Activated T-cell treated with anti-CD3 and anti-CD28 coated beads, Interleukin-2, amount 50 U/mL, for 4 hours (primary cell): ENCODE measurements around the gene CAND2. TPM values are rescaled to one million over a fixed set of nuclear protein-coding genes. Genes with fewer than 3 reads are reported as not detected.

Experiments
- ATAC-seq, 2 donors: fragments of 200-7000 bp; cut with Tn5 transposase; one replicate each; pipeline ENCODE4 v1.10.0; 2021
- DNase-seq: peaks from one replicate; pipeline ENCODE4 v3.0.0-alpha.2; 2020
- H3K27me3 Mint-ChIP-seq: one replicate; pipeline ENCODE4 v1.8.0; 2021; ENCODE audit warnings: low read depth, mixed read lengths
- H3K36me3 Mint-ChIP-seq: one replicate; pipeline ENCODE4 v1.8.0; 2022; ENCODE audit warnings: mixed read lengths; ENCODE audit not compliant: insufficient read depth
- H3K4me1 Mint-ChIP-seq: one replicate; pipeline ENCODE4 v1.8.0; 2021; ENCODE audit warnings: low read depth, mixed read lengths
- H3K4me3 Mint-ChIP-seq: one replicate; pipeline ENCODE4 v1.8.0; 2021; ENCODE audit warnings: mild to moderate bottlenecking, moderate library complexity, mixed read lengths
- H3K9me3 Mint-ChIP-seq: one replicate; pipeline ENCODE4 v1.8.0; 2021; ENCODE audit warnings: mixed read lengths
- total RNA-seq, 3 donors: library from RNA; stranded (reverse); gene quantifications; one replicate each; pipeline ENCODE4 v1.2.1, GENCODE V29; 2021

Gene CAND2
- total RNA-seq, result 1 to 10 TPM; 1.0 to 1.9 (median 1.4) TPM

DNA sequence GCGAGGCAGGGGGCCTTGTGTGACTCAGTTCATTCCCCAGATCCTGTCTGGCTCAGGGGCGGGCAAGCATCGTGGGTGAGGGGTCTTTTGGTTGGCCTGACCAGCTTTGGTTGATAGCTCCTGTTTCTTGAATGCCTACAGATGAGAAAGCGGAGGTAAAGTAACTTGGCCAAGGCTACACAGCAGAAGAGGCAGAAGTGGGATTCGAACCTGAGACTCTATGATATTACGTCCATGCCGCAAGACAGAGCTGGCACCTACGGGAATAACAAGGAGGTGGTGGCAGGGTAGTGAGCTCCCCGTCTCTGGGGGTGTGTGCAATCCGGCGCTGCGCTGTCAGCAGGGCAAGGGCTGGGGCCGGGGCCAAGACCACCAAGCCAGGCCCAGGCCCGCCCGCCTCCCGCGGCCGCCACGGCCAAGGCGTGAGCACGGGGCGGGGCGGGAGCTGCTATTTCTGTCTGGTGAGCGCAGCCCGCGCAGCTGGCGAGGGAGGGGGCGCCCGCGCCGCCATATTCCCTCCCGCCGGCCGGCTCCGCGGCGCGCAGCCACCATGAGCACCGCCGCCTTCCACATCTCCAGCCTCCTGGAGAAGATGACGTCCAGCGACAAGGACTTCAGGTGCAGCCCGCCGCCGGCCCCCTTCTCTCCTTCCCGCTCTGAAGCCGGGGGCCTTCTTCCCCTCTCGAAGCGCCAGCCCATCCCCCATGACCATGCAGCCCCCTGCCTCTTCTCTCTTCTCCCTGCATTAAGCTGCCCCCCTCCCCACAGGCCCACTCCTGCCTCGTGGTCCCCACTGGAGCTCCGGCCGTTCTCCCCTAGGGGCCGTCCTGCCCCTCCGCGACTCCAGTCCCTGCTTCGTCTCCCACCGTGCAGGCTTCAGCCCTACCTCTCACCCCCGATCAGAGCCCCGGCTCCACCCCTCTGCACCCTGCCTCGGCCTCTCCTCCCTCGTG lies at the start of gene CAND2:
Gene CAND2 (plus strand): TSS at position 510 of the 953 bp plus-strand sequence. CDS start 41 bp downstream, at position 551.
- peak within 1 kb of the TSS; percentile 83 for H3K4me3 Mint-ChIP-seq
- H3K9me3 Mint-ChIP-seq, result no peaks in the 10 kb centered on the region
- H3K4me1 Mint-ChIP-seq, result peaks cover 13% of the 10 kb centered on the region
- no peaks in the 10 kb centered on the region for H3K36me3 Mint-ChIP-seq
- peaks cover 8% of the 10 kb centered on the region for H3K27me3 Mint-ChIP-seq
- DNase-seq, result peak; percentile 25
- peak; percentile 89 to 90 for ATAC-seq

- H3K9me3 Mint-ChIP-seq, result no peaks in the 10 kb centered on the region
- H3K27me3 Mint-ChIP-seq, result peaks cover 2% of the 10 kb centered on the region
- no peak overlapping the region for H3K4me3 Mint-ChIP-seq
- H3K4me1 Mint-ChIP-seq, result peaks cover 4% of the 10 kb centered on the region
- ATAC-seq (no peak), DNase-seq (no peak)
- no peaks in the 10 kb centered on the region for H3K36me3 Mint-ChIP-seq
Measured at GRCh38 chr3:12748477-12748876, 48.0 kb upstream of the CAND2 start.

DNA sequence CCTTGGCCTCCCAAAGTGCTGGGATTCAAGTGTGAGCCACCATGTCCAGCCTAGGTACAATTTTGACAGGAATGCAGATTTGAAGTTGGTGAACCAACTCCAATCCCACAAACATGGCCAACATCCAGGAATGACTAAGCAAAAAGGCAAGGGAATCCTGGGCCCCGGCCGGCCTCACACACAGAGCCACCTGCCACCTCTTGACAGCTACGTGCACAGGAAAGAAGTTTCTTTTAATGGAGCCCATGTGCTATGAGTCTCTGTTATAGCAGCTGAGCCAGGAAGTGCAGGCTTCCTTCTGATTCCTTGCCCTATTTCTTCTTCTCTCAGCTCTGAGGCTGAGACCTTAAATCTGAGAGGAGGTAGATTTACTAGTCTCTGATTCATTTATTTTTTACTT lies 46.3 kb upstream of the CAND2 start:
- H3K9me3 Mint-ChIP-seq, result no peaks in the 10 kb centered on the region
- no peaks in the 10 kb centered on the region for H3K36me3 Mint-ChIP-seq
- no peak overlapping the region for H3K4me3 Mint-ChIP-seq
- peaks cover 2% of the 10 kb centered on the region for H3K27me3 Mint-ChIP-seq
- H3K4me1 Mint-ChIP-seq, result peaks cover 4% of the 10 kb centered on the region
- DNase-seq, result no peak
- ATAC-seq, result no peak

- Mint-ChIP-seq H3K27me3 (peaks cover 3% of the 10 kb centered on the region), H3K36me3 (no peaks in the 10 kb centered on the region), H3K4me1 (peaks cover 6% of the 10 kb centered on the region), H3K4me3 (no peak overlapping the region), H3K9me3 (no peaks in the 10 kb centered on the region)
- peak; percentile 62 to 87 for ATAC-seq
- peak; percentile 13 for DNase-seq
Measured at GRCh38 chr3:12750658-12751071, 45.8 kb upstream of the CAND2 start.

DNA sequence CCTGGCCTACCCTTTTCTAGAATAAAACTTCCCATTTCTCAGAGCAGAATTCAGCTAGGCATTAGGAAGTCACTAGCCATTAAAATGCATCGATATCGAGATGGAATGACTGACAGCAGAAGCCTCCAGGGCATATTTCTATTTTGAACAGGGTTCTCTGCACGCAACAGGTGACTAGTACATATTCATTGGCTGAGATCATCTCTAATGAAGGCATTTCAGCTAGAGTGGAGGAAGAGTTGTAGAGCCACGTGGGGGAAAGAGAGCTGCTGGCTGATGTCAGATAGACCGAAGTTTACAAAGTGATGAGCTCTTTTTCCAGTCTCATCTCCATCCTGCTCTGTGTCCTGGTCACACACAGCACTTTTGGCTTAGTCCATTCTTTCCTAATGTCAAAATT lies 44.9 kb upstream of the CAND2 start:
- no peaks in the 10 kb centered on the region for H3K36me3 Mint-ChIP-seq
- H3K4me3 Mint-ChIP-seq, result no peak overlapping the region
- ATAC-seq (no peak), DNase-seq (no peak)
- no peaks in the 10 kb centered on the region for H3K9me3 Mint-ChIP-seq
- H3K27me3 Mint-ChIP-seq, result peaks cover 7% of the 10 kb centered on the region
- H3K4me1 Mint-ChIP-seq, result peaks cover 7% of the 10 kb centered on the region

DNA sequence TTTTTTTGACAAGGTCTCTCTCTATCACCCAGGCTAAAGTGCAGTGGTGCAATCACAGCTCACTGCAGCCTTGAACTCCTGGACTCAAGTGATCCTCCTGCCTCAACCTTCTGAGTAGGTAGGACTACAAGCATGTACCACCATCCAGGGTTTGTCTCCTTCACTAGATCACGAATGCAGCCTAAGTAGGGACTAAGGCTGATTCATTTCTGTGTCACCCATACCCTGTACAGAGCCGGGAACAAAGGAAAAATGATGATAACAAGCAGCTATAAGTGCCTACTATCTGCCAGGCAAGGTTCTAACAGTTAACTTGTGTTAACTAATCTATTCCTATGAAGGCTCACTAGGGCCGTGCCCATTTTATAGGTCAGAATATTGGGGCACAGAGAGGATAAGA lies 44.4 kb upstream of the CAND2 start:
- no peak for ATAC-seq
- H3K4me1 Mint-ChIP-seq, result peaks cover 7% of the 10 kb centered on the region
- H3K9me3 Mint-ChIP-seq, result no peaks in the 10 kb centered on the region
- H3K4me3 Mint-ChIP-seq, result no peak overlapping the region
- no peaks in the 10 kb centered on the region for H3K36me3 Mint-ChIP-seq
- no peak for DNase-seq
- H3K27me3 Mint-ChIP-seq, result peaks cover 7% of the 10 kb centered on the region

DNA sequence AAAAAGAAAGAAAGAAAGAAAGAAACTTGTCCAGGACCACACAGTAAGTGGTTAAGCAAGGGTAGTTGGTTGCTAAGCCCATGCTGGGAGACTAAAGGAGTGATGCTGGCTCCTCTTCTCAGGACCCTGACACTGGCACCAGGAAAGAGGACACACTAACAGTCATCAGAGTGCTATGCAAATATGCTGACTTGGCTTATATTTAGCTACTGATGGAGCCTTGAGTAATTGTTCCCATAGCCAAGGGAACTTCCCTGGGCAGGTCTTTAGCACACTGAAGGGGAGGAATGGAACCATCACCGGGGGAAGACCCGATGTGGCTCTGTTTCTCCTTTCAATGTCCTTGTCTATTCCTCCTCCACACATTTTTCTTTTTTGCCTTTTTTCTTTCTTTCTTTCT lies 43.7 kb upstream of the CAND2 start:
- DNase-seq, result no peak
- peak in 1 of 2 donors; percentile 33 for ATAC-seq

GRCh38 chr3:12753275-12754028 lies 43.0 kb upstream of the CAND2 start:
- DNase-seq, result no peak
- Mint-ChIP-seq H3K36me3 (no peaks in the 10 kb centered on the region), H3K4me1 (peaks cover 7% of the 10 kb centered on the region), H3K4me3 (no peak overlapping the region), H3K9me3 (no peaks in the 10 kb centered on the region), H3K27me3 (peaks cover 4% of the 10 kb centered on the region)
- no peak for ATAC-seq

More for the DNA sequence above, 43.7 kb upstream of the CAND2 start:
- Mint-ChIP-seq H3K36me3 (no peaks in the 10 kb centered on the region), H3K4me1 (peaks cover 7% of the 10 kb centered on the region), H3K9me3 (no peaks in the 10 kb centered on the region), H3K4me3 (no peak overlapping the region), H3K27me3 (peaks cover 7% of the 10 kb centered on the region)

GRCh38 chr3:12754313-12754712 lies 42.2 kb upstream of the CAND2 start:
- peaks cover 7% of the 10 kb centered on the region for H3K4me1 Mint-ChIP-seq
- no peak overlapping the region for H3K4me3 Mint-ChIP-seq
- ATAC-seq, result no peak
- H3K27me3 Mint-ChIP-seq, result peaks cover 4% of the 10 kb centered on the region
- H3K36me3 Mint-ChIP-seq, result no peaks in the 10 kb centered on the region
- H3K9me3 Mint-ChIP-seq, result no peaks in the 10 kb centered on the region
- no peak for DNase-seq

DNA sequence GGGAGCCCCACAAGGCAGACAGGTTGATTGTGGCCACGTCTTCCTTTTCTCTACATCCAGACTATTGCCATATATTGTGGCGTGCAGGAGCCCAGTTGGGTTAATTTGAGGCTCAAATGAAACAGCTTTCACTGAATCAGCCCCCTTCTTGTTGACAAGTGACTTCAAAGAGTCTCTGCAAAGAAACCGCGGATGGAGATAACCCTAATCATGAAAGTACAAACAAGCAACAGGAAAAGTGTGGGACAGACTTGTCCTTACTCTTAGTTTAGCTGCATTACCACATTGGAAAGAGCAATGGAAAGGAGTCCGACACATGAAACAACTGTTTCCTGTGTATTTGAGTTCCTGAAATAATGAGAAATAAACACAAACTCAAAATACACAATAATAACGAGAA lies 40.7 kb upstream of the CAND2 start:
- Mint-ChIP-seq H3K9me3 (no peaks in the 10 kb centered on the region), H3K4me3 (no peak overlapping the region), H3K27me3 (peaks cover 4% of the 10 kb centered on the region), H3K36me3 (no peaks in the 10 kb centered on the region), H3K4me1 (peaks cover 6% of the 10 kb centered on the region)
- ATAC-seq, result no peak
- no peak for DNase-seq

GRCh38 chr3:12756175-12756574 lies 40.3 kb upstream of the CAND2 start:
- peaks cover 6% of the 10 kb centered on the region for H3K27me3 Mint-ChIP-seq
- DNase-seq (no peak), ATAC-seq (no peak)
- no peaks in the 10 kb centered on the region for H3K9me3 Mint-ChIP-seq
- H3K4me3 Mint-ChIP-seq, result no peak overlapping the region
- peaks cover 4% of the 10 kb centered on the region for H3K4me1 Mint-ChIP-seq
- H3K36me3 Mint-ChIP-seq, result no peaks in the 10 kb centered on the region

DNA sequence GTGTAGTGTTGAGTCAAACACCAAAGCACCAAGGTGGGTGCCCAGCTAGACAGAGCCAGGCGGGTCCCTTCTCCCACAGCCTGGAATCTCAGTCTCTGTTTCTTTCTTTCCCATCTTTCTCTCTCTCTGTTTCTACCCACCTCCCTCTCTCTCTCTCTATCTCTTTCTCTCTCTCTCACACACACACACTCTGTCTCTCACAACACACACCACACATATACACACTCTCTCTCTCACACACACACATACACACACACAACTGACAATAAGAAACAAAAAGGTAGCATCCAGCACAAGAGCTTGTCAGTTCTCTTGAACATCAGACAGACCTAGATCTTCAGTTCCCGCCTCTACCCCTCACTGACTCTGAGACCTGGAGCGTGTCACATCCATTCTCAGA lies 39.8 kb upstream of the CAND2 start:
- peaks cover 4% of the 10 kb centered on the region for H3K4me1 Mint-ChIP-seq
- no peak for DNase-seq

GRCh38 chr3:12758025-12758781 lies 38.3 kb upstream of the CAND2 start:
- ATAC-seq (no peak), DNase-seq (no peak)
- Mint-ChIP-seq H3K9me3 (no peaks in the 10 kb centered on the region), H3K4me3 (no peak overlapping the region), H3K4me1 (peaks cover 4% of the 10 kb centered on the region), H3K27me3 (peaks cover 11% of the 10 kb centered on the region), H3K36me3 (no peaks in the 10 kb centered on the region)

More for the DNA sequence above, 39.8 kb upstream of the CAND2 start:
- ATAC-seq, result no peak
- H3K9me3 Mint-ChIP-seq, result no peaks in the 10 kb centered on the region
- no peaks in the 10 kb centered on the region for H3K36me3 Mint-ChIP-seq
- peaks cover 9% of the 10 kb centered on the region for H3K27me3 Mint-ChIP-seq
- no peak overlapping the region for H3K4me3 Mint-ChIP-seq

- Mint-ChIP-seq H3K36me3 (no peaks in the 10 kb centered on the region), H3K4me1 (peaks cover 4% of the 10 kb centered on the region), H3K4me3 (no peak within 1 kb of the TSS), H3K9me3 (no peaks in the 10 kb centered on the region), H3K27me3 (peaks cover 11% of the 10 kb centered on the region)
- DNase-seq (no peak), ATAC-seq (no peak)
Measured at GRCh38 chr3:12759097-12759679, 37.3 kb upstream of the CAND2 start, which contains the start of gene TMEM40. Gene TMEM40 (minus strand): TSS chr3:12759259. CDS start chr3:12749832, 9,427 bp downstream.
